Transverse colon (tissue), 4 donors: Measurements from ENCODE around the gene FER.

Source experiments
- CTCF ChIP-seq, 5 experiments: fragments of 200-600 bp in 3 of 5; fragments of 450-650 bp in 2 of 5; sonication (generic) in 3 of 5; IDR thresholded peaks; 1 replicate in 2 of 5; 2 replicates in 3 of 5; pipeline ENCODE4 v1.5.1; 2016 to 2017; ENCODE audit warnings: antibody characterized with exemption in 5 of 5, inconsistent platforms in 3 of 5, mild to moderate bottlenecking in 2 of 5, moderate library complexity in 1 of 5
- POLR2A ChIP-seq: fragments of 450-650 bp; IDR thresholded peaks from one replicate; pipeline ENCODE4 v1.6.1; 2016; ENCODE audit warnings: antibody characterized with exemption, mild to moderate bottlenecking, moderate library complexity
- POLR2AphosphoS5 ChIP-seq, 3 donors: sonication (generic); formaldehyde crosslinking; IDR thresholded peaks; one replicate each; pipeline ENCODE4 v1.6.1; 2016; ENCODE audit warnings: antibody characterized with exemption in 3 of 3

DNA sequence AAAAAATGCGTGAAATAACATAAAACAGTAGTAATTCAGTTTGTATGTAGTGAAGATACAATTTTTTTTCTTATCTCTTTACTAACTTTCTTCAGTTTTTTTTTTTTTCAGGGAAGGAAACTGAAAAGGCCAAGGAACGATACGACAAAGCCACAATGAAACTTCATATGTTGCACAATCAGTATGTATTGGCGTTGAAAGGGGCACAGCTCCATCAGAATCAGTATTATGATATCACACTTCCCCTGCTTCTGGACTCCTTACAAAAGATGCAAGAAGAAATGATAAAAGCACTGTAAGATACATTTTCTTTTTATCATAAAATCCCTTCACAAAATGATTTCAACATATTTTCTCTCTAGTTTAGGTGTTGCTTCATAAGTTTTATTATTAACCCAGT, 120.0 kb downstream of the FER start:
- TF ChIP-seq CTCF (IDR thresholded peaks at IDR 0.05), result no peak
- TF ChIP-seq POLR2A, result no peak
- TF ChIP-seq POLR2AphosphoS5 (IDR thresholded peaks at IDR 0.05), result no peak
